ENCODE data around the gene PRMT3. TPM values are rescaled to one million over a fixed set of nuclear protein-coding genes. Genes with fewer than 3 reads are reported as not detected.

PRMT3 gene
- total and polyA plus RNA-seq, 4 experiments from 2014 or later: 6.7 to 19.7 (median 13.0) TPM

GRCh38 chr11:20421946-20422345 lies 34.4 kb downstream of the PRMT3 start:
- H3K4me1 ChIP-seq (ENCODE audit: insufficient read depth, low read length): no peaks in the 10 kb centered on the region
- H3K27me3 ChIP-seq (ENCODE audit: insufficient read depth, low read length): no peaks in the 10 kb centered on the region
- no peak for DNase-seq
- Mint-ChIP-seq H3K27me3 (no peaks in the 10 kb centered on the region), H3K4me3 (no peak overlapping the region), H3K36me3 (peaks cover 54 to 55% of the 10 kb centered on the region in 2 donors), H3K27ac (no peak overlapping the region), H3K4me1 (peaks cover 0 to 5% (median 3%) of the 10 kb centered on the region in 4 donors), H3K9me3 (no peaks in the 10 kb centered on the region)
- no peak overlapping the region for H3K4me3 ChIP-seq (ENCODE audit: low read length in 2 of 2)
- H3K9me3 ChIP-seq (ENCODE audit: control insufficient read depth in 1 of 2, low read length in 2 of 2): no peaks in the 10 kb centered on the region
- intact Hi-C loops (cut with micrococcal nuclease): no loop called here
- peaks cover 5% of the 10 kb centered on the region for H3K36me3 ChIP-seq (ENCODE audit: insufficient read depth, low read length)
- ChIA-PET POLR2A (ENCODE audit: partially characterized antibody) (no interaction called here), CTCF (ENCODE audit: partially characterized antibody) (no interaction called here)
- H3K27ac ChIP-seq (ENCODE audit: low read depth, low read length): no peak overlapping the region

DNA sequence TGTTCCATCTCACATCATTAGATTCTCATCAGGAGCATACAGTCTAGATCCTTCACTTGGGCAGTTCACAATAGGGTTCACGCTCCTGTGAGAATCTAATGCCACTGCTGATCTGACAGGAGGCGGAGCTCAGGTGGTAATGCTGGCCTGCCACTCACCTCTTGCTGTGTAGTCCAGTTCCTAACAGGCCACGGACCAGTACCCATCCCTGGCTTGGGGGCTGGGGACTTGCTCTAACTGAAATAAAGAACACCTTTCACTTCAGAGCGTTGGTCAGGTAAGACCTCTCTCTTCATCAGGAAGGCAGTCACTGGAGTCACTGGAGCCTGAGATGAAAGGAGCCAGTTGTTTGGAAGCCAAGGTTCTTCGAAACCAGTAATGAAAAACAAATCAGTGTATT lies 41.7 kb downstream of the PRMT3 start:
- Mint-ChIP-seq H3K36me3 (peaks cover 31 to 36% of the 10 kb centered on the region in 2 donors), H3K4me3 (no peak overlapping the region)
- CTCF ChIA-PET (ENCODE audit: partially characterized antibody): no interaction called here

GRCh38 chr11:20438637-20439036 lies 51.1 kb downstream of the PRMT3 start:
- no peak overlapping the region for H3K4me3 Mint-ChIP-seq
- ChIA-PET CTCF (ENCODE audit: partially characterized antibody) (no interaction called here), POLR2A (ENCODE audit: partially characterized antibody) (no interaction called here)
- Histone ChIP-seq H3K36me3 (ENCODE audit: insufficient read depth, low read length) (peaks cover 8% of the 10 kb centered on the region), H3K4me3 (ENCODE audit: low read length in 2 of 2) (no peak overlapping the region), H3K4me1 (ENCODE audit: insufficient read depth, low read length) (no peaks in the 10 kb centered on the region), H3K27me3 (ENCODE audit: insufficient read depth, low read length) (no peaks in the 10 kb centered on the region), H3K9me3 (ENCODE audit: control insufficient read depth in 1 of 2, low read length in 2 of 2) (no peaks in the 10 kb centered on the region), H3K27ac (ENCODE audit: low read depth, low read length) (no peak overlapping the region)
- peaks cover 31 to 34% of the 10 kb centered on the region in 2 donors for H3K36me3 Mint-ChIP-seq
- intact Hi-C loops (cut with micrococcal nuclease): no loop called here
- H3K9me3 Mint-ChIP-seq: no peaks in the 10 kb centered on the region
- no peaks in the 10 kb centered on the region for H3K27me3 Mint-ChIP-seq
- peaks cover 4 to 7% (median 6%) of the 10 kb centered on the region in 4 donors for H3K4me1 Mint-ChIP-seq
- DNase-seq: no peak
- H3K27ac Mint-ChIP-seq: no peak overlapping the region

More for the DNA sequence above, 41.7 kb downstream of the PRMT3 start:
- Histone ChIP-seq H3K27me3 (ENCODE audit: insufficient read depth, low read length) (no peaks in the 10 kb centered on the region), H3K9me3 (ENCODE audit: control insufficient read depth in 1 of 2, low read length in 2 of 2) (no peaks in the 10 kb centered on the region), H3K27ac (ENCODE audit: low read depth, low read length) (no peak overlapping the region), H3K4me1 (ENCODE audit: insufficient read depth, low read length) (no peaks in the 10 kb centered on the region), H3K4me3 (ENCODE audit: low read length in 2 of 2) (no peak overlapping the region), H3K36me3 (ENCODE audit: insufficient read depth, low read length) (no peaks in the 10 kb centered on the region)
- POLR2A ChIA-PET (ENCODE audit: partially characterized antibody): no interaction called here
- no peaks in the 10 kb centered on the region for H3K9me3 Mint-ChIP-seq
- peak overlapping the region in 1 of 7 donors; percentile 72 for H3K27ac Mint-ChIP-seq
- peaks cover 0 to 3% (median under 1%) of the 10 kb centered on the region in 4 donors for H3K4me1 Mint-ChIP-seq
- intact Hi-C loops (cut with micrococcal nuclease): no loop called here
- H3K27me3 Mint-ChIP-seq: no peaks in the 10 kb centered on the region
- no peak for DNase-seq

DNA sequence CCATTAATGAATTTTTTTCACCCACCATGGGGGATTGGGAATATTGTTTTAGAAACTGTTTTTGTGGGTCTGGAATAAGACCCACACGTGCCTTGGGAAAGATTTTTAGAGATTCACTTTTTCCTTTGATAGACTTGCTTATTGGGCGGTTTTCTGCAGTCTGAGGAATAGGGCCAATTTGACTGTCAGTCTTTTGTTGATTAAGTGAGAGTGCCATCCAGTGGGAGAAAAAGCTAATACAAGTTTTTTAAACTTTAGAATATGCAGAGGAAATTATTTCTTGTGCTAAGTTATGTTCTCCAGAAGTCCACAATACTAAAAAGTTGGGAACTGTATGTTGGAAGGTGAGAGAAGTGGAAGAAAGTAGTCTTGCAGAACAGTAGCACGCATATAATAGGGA lies 56.1 kb downstream of the PRMT3 start:
- Mint-ChIP-seq H3K36me3 (peaks cover 6 to 22% of the 10 kb centered on the region in 2 donors), H3K27ac (no peak overlapping the region), H3K27me3 (no peaks in the 10 kb centered on the region), H3K9me3 (no peaks in the 10 kb centered on the region), H3K4me1 (peaks cover 0 to 5% (median 3%) of the 10 kb centered on the region in 4 donors), H3K4me3 (no peak overlapping the region)
- no peaks in the 10 kb centered on the region for H3K36me3 ChIP-seq (ENCODE audit: insufficient read depth, low read length)
- no peak overlapping the region for H3K27ac ChIP-seq (ENCODE audit: low read depth, low read length)
- ChIA-PET CTCF (ENCODE audit: partially characterized antibody) (interaction anchor here (0.9 to 1.8 kb wide), 2 partner anchors 46 to 316 kb away, joined by 3 to 8 read pairs; no protein-coding TSS in a partner anchor), POLR2A (ENCODE audit: partially characterized antibody) (interaction anchor here (1.7 kb wide), 1 partner anchor 34 kb away, joined by 3 read pairs; no protein-coding TSS in a partner anchor)
- no peaks in the 10 kb centered on the region for H3K4me1 ChIP-seq (ENCODE audit: insufficient read depth, low read length)
- H3K9me3 ChIP-seq (ENCODE audit: control insufficient read depth in 1 of 2, low read length in 2 of 2): no peaks in the 10 kb centered on the region
- H3K4me3 ChIP-seq (ENCODE audit: low read length in 2 of 2): no peak overlapping the region
- peak in 2 of 5 donors; percentile 6 to 14 for DNase-seq
- intact Hi-C loops (cut with micrococcal nuclease): loop anchor here (1.0 kb wide), 1 partner anchor 315 kb away; no protein-coding TSS in a partner anchor
- no peaks in the 10 kb centered on the region for H3K27me3 ChIP-seq (ENCODE audit: insufficient read depth, low read length)

DNA sequence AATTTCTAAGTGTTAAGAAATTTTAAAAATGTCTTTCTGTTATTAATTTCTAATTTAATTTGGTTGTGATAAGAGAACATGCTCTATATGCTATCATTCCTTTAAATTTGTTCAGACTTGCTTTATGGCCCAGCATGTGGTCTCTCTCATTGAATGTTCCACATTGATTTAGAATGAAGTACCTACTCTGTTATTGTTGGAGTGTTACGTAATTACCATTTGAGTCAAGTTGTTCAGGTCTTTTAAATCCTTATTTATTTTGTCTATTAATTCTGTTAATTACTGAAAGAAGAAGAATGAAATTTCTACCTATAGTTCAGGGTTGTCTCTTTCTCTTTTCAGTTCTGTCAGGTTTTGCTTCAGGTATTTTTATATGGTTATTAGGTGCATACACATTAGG lies 57.0 kb downstream of the PRMT3 start:
- CTCF ChIA-PET (ENCODE audit: partially characterized antibody): interaction anchor here (0.9 to 1.8 kb wide), 3 partner anchors 47 to 317 kb away, joined by 3 to 8 read pairs (median 3); no protein-coding TSS in a partner anchor

DNA sequence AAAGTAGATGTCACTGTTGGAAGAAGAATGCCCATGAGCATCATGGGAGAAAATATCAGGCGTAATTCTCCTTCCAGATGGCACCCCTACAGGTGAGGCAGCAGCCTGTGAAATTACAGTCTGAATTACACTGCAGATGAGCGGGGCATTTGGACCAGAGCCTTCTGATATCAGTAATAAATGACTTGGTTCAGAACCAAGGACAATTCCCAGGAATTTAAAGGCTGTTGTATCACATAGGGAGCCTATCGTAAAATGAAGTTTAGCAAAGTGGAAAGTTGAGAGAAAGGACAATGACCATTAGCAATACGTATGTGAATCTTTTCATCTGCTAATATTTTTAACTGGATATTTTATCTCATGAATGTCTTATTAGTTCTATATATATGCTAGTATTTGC lies 61.3 kb downstream of the PRMT3 start:
- POLR2A ChIA-PET (ENCODE audit: partially characterized antibody): no interaction called here
- Histone ChIP-seq H3K27ac (ENCODE audit: low read depth, low read length) (no peak overlapping the region), H3K9me3 (ENCODE audit: control insufficient read depth in 1 of 2, low read length in 2 of 2) (no peaks in the 10 kb centered on the region), H3K4me1 (ENCODE audit: insufficient read depth, low read length) (peaks cover 7% of the 10 kb centered on the region), H3K36me3 (ENCODE audit: insufficient read depth, low read length) (no peaks in the 10 kb centered on the region), H3K4me3 (ENCODE audit: low read length in 2 of 2) (no peak overlapping the region), H3K27me3 (ENCODE audit: insufficient read depth, low read length) (no peaks in the 10 kb centered on the region)
- Mint-ChIP-seq H3K4me1 (peaks cover 3 to 10% (median 6%) of the 10 kb centered on the region in 4 donors), H3K27me3 (no peaks in the 10 kb centered on the region), H3K9me3 (no peaks in the 10 kb centered on the region), H3K27ac (no peak overlapping the region), H3K36me3 (peaks cover 22 to 44% of the 10 kb centered on the region in 2 donors), H3K4me3 (no peak overlapping the region)
- intact Hi-C loops (cut with micrococcal nuclease): no loop called here
- CTCF ChIA-PET (ENCODE audit: partially characterized antibody): no interaction called here
- DNase-seq: no peak

More for the DNA sequence above, 57.0 kb downstream of the PRMT3 start:
- Histone ChIP-seq H3K4me3 (ENCODE audit: low read length in 2 of 2) (no peak overlapping the region), H3K27me3 (ENCODE audit: insufficient read depth, low read length) (no peaks in the 10 kb centered on the region), H3K9me3 (ENCODE audit: control insufficient read depth in 1 of 2, low read length in 2 of 2) (no peaks in the 10 kb centered on the region), H3K27ac (ENCODE audit: low read depth, low read length) (no peak overlapping the region), H3K36me3 (ENCODE audit: insufficient read depth, low read length) (no peaks in the 10 kb centered on the region), H3K4me1 (ENCODE audit: insufficient read depth, low read length) (no peaks in the 10 kb centered on the region)
- peaks cover 3 to 23% of the 10 kb centered on the region in 2 donors for H3K36me3 Mint-ChIP-seq
- intact Hi-C loops (cut with micrococcal nuclease): no loop called here
- no peak for DNase-seq
- H3K4me3 Mint-ChIP-seq: no peak overlapping the region
- POLR2A ChIA-PET (ENCODE audit: partially characterized antibody): interaction anchor here (1.7 kb wide), 1 partner anchor 33 kb away, joined by 3 read pairs; no protein-coding TSS in a partner anchor
- H3K27me3 Mint-ChIP-seq: no peaks in the 10 kb centered on the region
- H3K4me1 Mint-ChIP-seq: peaks cover 0 to 5% (median 3%) of the 10 kb centered on the region in 4 donors
- H3K27ac Mint-ChIP-seq: no peak overlapping the region
- H3K9me3 Mint-ChIP-seq: no peaks in the 10 kb centered on the region

DNA sequence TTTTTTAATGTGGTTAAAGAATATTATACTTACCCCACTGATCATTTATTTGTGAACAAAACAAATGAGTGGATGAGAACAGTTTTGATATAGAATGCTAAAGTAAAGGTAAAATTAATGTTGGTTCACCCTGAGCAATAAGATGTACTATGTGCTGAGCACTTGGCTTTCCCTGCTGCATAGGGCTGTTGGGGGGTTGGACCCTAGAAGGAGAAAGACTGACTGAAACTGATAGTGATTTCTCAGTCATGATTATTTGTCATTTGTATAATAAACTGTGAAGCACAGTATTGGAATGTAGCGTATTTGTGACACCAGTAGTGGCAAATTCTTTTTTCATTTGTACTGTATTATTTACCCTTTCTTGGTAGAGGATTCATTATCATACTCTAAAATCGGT lies 63.3 kb downstream of the PRMT3 start:
- H3K27me3 ChIP-seq (ENCODE audit: insufficient read depth, low read length): no peaks in the 10 kb centered on the region
- Mint-ChIP-seq H3K9me3 (no peaks in the 10 kb centered on the region), H3K27ac (peak overlapping the region in 1 of 7 donors; percentile 42), H3K4me1 (peaks cover 3 to 10% (median 6%) of the 10 kb centered on the region in 4 donors), H3K36me3 (peaks cover 27 to 46% of the 10 kb centered on the region in 2 donors), H3K27me3 (no peaks in the 10 kb centered on the region), H3K4me3 (no peak overlapping the region)
- no peak overlapping the region for H3K27ac ChIP-seq (ENCODE audit: low read depth, low read length)
- ChIA-PET POLR2A (ENCODE audit: partially characterized antibody) (no interaction called here), CTCF (ENCODE audit: partially characterized antibody) (no interaction called here)
- no peaks in the 10 kb centered on the region for H3K36me3 ChIP-seq (ENCODE audit: insufficient read depth, low read length)
- H3K4me3 ChIP-seq (ENCODE audit: low read length in 2 of 2): no peak overlapping the region
- H3K4me1 ChIP-seq (ENCODE audit: insufficient read depth, low read length): peaks cover 7% of the 10 kb centered on the region
- no peaks in the 10 kb centered on the region for H3K9me3 ChIP-seq (ENCODE audit: control insufficient read depth in 1 of 2, low read length in 2 of 2)
- no peak for DNase-seq
- intact Hi-C loops (cut with micrococcal nuclease): no loop called here
